OCI-LY7 (cell line): Measurements from ENCODE around the gene RAD51B.

Experiments
- EZH2phosphoT487 ChIP-seq: fragments of 200-600 bp; sonication (generic); IDR thresholded peaks from 2 replicates; pipeline ENCODE4 v1.6.1; 2018; ENCODE audit warnings: low read depth, borderline replicate concordance, mild to moderate bottlenecking, mixed run types, antibody characterized with exemption, low read length, moderate library complexity, mixed read lengths
- TF ChIP-seq, protein P1 (sequence below): fragments of 200-600 bp; sonication (generic); conservative IDR thresholded peaks from 2 replicates; pipeline ENCODE4 v1.5.1; 2014; ENCODE audit warnings: mild to moderate bottlenecking, antibody characterized with exemption, low read length, moderate library complexity, mixed read lengths

DNA sequence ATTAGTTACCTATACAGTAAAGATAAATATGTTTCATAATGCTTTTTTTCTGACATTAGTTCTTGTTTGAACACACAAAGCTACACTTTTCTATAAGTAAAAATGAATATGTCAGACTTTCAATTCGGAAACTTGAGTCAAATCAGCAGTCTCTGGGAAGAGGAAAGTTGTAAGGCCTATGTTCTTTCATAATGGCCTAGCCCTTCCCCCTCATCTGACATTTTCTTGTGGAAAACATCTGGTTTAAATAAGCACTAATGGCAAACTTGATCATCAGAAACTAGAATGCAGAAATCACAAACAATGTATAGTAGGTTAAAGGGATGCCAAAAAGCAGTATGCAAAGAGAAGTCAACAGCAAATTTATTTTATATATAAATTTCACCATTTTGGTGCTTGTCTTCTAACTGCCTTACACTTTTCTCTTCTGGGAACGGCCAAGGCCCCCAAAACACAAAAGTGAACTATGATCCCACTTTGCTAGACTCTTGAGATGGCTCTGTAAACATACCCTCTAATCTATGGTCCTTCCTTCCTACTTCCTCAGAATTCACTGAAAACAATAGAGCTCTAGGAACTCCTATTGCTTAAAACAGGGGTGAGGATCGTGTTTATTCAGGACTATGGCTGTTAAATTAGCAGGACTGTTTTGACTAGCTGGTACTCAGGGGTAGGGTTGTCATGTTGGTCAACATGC, 444.1 kb downstream of the RAD51B start:
- TF ChIP-seq, protein P1, sequence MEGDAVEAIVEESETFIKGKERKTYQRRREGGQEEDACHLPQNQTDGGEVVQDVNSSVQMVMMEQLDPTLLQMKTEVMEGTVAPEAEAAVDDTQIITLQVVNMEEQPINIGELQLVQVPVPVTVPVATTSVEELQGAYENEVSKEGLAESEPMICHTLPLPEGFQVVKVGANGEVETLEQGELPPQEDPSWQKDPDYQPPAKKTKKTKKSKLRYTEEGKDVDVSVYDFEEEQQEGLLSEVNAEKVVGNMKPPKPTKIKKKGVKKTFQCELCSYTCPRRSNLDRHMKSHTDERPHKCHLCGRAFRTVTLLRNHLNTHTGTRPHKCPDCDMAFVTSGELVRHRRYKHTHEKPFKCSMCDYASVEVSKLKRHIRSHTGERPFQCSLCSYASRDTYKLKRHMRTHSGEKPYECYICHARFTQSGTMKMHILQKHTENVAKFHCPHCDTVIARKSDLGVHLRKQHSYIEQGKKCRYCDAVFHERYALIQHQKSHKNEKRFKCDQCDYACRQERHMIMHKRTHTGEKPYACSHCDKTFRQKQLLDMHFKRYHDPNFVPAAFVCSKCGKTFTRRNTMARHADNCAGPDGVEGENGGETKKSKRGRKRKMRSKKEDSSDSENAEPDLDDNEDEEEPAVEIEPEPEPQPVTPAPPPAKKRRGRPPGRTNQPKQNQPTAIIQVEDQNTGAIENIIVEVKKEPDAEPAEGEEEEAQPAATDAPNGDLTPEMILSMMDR: no peak
- no peak for TF ChIP-seq EZH2phosphoT487
